ENCODE results near the gene EFCAB5. TPM values are rescaled to one million over a fixed set of nuclear protein-coding genes. Genes with fewer than 3 reads are reported as not detected.
"Not testable (repeated sequence)": the region's sequence is repeated elsewhere in the genome, so short reads cannot be mapped to it uniquely, and the experiment has no call there.

Gene EFCAB5
- total RNA-seq, 2 donors from 2014 or later: 0.55 TPM; not detected in 1

DNA sequence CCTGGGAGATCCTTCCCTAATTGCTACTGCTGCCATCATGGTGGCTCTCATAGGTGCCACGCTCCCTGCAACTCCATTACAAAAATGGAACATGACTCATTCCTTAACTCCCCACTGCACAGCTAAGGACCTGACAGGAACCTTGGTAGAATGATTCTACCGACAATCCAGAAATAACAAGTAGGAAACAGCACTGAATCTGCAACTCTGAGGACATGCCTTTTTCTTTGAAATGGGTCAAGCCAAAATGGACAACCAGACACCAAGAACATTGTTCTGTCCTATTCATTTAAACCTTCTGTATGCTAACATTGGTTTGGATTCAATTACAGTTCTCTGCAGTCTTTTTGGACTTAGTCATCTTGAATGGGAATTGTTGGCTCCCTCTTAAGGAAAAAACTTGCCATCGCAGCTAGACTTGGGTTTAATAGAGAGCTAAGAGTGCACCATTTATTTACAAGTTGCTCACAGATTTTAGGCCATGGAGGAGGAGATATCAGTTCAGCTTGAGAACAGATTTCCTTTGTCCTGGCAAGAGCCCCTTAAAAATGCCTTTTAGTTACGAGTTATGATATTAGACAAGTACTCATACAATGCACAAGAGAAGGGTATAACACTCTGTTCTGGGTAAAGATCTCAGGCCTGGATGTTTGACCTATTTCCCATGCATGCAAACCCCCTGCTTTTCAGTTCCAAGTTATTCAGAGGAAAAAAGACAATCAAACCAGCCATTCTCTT lies 154.2 kb downstream of the EFCAB5 start:
- Mint-ChIP-seq H3K4me3 (no peak overlapping the region), H3K36me3 (ENCODE audit: low read depth) (peaks cover 4% of the 10 kb centered on the region), H3K27ac (no peak overlapping the region), H3K27me3 (peaks cover 41% of the 10 kb centered on the region), H3K4me1 (peaks cover 7% of the 10 kb centered on the region)
- DNase-seq (no peak), ATAC-seq (no peak)
- no peaks in the 10 kb centered on the region for H3K9me3 ChIP-seq (ENCODE audit: control insufficient read depth, low read length, poor library complexity, severe bottlenecking)

DNA sequence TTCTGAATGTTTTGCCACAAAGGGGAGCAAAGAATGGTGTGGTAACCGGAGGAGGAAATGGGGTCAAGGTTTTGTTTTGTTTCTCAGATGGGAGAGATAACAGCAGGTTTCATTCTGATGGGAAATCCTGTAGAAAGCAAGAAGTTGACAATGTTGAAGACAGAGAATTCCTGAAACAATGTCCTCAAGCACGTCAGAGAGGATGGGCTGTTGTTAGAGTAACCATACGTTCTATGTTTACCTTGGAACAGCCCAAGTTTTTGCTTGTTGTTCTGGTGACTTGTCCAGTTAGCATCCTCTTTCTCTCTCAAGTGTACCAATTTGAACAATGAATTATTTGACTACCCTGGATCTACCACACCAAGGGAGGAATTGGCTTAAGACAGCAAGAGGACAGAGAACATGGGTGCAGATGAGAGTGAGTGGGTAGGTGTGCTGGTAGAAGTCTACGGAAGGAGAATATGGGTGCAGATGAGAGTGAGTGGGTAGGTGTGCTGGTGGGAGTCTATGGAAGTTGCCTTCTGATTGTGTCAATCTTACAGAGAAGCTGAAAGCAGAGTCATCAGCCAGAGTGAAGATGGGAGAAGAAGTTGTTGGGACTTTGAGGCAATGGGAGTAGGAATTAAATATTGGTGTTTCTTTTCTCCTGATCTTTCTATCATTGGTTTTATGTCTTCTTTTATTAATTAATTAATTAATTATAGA lies 160.4 kb downstream of the EFCAB5 start:
- Mint-ChIP-seq H3K27me3 (peaks cover 7% of the 10 kb centered on the region), H3K4me1 (peaks cover 11% of the 10 kb centered on the region), H3K27ac (no peak overlapping the region), H3K36me3 (ENCODE audit: low read depth) (peaks cover 4% of the 10 kb centered on the region), H3K4me3 (no peak overlapping the region)
- ATAC-seq (no peak), DNase-seq (no peak)
- H3K9me3 ChIP-seq (ENCODE audit: control insufficient read depth, low read length, poor library complexity, severe bottlenecking): no peaks in the 10 kb centered on the region

DNA sequence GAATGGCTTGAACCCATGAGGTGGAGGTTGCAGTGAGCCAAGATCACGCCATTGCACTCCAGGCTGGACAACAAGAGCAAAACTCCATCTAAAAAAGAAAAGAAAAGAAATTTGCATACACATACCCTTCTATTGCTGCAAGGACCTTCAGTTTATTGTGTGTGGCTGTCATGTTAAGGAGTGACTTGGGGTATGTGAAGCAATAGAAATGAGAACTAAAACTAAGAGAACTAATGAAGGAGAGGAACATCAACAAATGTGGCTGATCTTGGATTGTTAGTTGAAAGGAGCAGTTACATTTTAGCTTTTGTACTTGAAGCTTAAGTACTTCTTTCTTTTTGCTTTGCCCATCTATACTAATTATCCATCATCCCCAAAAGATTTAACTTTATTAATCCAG lies 162.5 kb downstream of the EFCAB5 start:
- Mint-ChIP-seq H3K27me3 (peaks cover 8% of the 10 kb centered on the region), H3K27ac (no peak overlapping the region), H3K4me3 (no peak overlapping the region), H3K36me3 (ENCODE audit: low read depth) (no peaks in the 10 kb centered on the region), H3K4me1 (peaks cover 11% of the 10 kb centered on the region)
- no peak for ATAC-seq
- no peaks in the 10 kb centered on the region for H3K9me3 ChIP-seq (ENCODE audit: control insufficient read depth, low read length, poor library complexity, severe bottlenecking)
- no peak for DNase-seq

DNA sequence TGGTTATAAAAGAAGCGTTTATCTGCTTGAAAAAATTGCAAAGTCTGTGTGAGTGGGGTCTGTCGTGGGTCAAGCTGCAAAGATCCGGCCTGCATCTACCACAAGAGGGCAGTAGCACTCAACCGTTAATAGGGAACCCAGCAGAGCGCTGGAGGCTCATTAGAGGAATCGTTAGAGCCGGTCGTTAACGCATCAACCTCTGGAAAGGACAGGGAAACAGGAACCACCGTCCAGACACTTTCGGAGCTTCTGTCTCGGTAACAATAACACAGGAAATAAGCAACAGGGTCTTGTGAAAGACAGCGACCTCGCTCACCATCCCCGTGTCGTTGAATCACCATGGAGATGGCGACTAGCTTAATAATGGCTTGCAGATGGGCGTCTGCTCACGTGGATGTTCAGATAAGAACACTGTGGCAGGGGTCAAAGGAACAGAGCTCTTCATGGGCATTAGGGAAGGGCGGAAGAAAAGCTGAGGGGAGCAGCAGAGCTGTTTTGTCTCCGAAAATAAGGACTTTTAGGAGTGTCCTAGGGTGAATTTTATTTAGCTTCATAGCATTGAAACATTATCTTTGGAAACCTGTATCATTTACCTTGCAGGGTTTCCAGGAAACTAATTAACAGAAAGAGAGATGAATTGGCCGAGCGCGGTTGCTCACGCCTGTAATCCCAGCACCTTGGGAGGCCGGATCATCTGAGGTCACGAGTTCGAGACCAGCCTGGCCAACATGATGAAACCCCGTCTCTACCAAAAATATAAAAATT lies 163.3 kb downstream of the EFCAB5 start:
- peak; percentile 97 for ATAC-seq
- H3K36me3 Mint-ChIP-seq (ENCODE audit: low read depth): no peaks in the 10 kb centered on the region
- H3K9me3 ChIP-seq (ENCODE audit: control insufficient read depth, low read length, poor library complexity, severe bottlenecking): no peaks in the 10 kb centered on the region
- peak overlapping the region; percentile 90 for H3K27ac Mint-ChIP-seq
- H3K4me1 Mint-ChIP-seq: peaks cover 11% of the 10 kb centered on the region
- peaks cover 10% of the 10 kb centered on the region for H3K27me3 Mint-ChIP-seq
- peak overlapping the region; percentile 92 for H3K4me3 Mint-ChIP-seq
- peak; percentile 32 to 47 (median 38) for DNase-seq

DNA sequence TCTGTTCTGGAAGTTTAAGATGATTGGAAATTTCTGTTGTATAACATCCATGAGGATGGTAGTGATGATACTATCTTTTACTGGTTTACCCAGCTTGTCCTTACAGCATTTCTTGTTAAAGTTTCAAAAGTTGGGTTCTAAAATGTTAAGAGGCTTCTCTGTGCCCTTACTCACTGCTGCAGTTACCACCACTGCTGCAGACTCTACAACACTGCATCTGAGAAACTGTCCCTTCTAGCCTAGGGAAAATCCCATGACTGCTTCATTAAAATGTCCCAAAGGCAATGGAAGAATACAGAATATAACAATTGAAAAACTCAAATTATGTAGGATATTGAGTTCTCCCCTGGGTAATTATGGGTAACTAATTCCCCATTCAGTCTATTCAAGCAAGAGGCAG lies 171.4 kb downstream of the EFCAB5 start:
- peaks cover 3% of the 10 kb centered on the region for H3K36me3 Mint-ChIP-seq (ENCODE audit: low read depth)
- no peak overlapping the region for H3K4me3 Mint-ChIP-seq
- H3K4me1 Mint-ChIP-seq: peaks cover 11% of the 10 kb centered on the region
- no peak for ATAC-seq
- H3K27ac Mint-ChIP-seq: no peak overlapping the region
- no peaks in the 10 kb centered on the region for H3K9me3 ChIP-seq (ENCODE audit: control insufficient read depth, low read length, poor library complexity, severe bottlenecking)
- no peak for DNase-seq
- peaks cover 7% of the 10 kb centered on the region for H3K27me3 Mint-ChIP-seq

DNA sequence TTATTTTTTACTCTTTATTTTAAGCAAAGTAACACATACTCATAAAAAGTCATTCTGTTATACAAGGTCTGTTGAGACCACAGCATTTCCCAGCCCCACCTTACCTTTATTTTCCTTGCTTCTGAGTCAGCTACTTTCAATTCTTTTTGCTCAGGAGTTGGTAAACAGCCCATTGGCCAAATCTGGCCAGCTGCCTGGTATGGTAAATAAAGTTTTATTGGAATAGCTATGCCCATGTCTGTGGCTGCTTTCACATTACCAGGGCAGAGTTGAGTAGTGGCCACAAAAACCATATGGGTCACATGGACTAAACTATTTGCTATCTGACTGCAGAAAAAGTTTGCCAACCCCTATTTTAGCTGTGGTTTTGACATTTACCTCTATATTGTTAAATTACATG lies 171.8 kb downstream of the EFCAB5 start:
- no peak for ATAC-seq
- Mint-ChIP-seq H3K36me3 (ENCODE audit: low read depth) (peaks cover 3% of the 10 kb centered on the region), H3K27ac (no peak overlapping the region), H3K4me3 (no peak overlapping the region), H3K4me1 (peaks cover 12% of the 10 kb centered on the region), H3K27me3 (peaks cover 5% of the 10 kb centered on the region)
- no peaks in the 10 kb centered on the region for H3K9me3 ChIP-seq (ENCODE audit: control insufficient read depth, low read length, poor library complexity, severe bottlenecking)
- no peak for DNase-seq

DNA sequence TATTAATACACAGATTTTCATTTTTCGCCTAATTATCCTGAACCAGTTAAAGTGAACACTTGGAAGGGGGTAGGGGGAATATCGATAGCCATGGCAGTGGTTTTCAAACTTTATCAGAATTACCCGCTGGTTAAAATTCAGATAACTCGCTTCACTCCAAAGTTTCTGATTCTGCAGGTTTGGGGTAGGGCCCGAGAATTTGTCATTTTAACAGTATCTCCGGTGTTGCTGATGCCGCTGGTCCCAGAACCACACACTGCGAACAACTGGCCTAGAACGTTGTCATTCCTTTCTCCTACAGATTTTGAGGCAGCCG lies 174.9 kb downstream of the EFCAB5 start:
- peak overlapping the region; percentile 100 for H3K4me3 Mint-ChIP-seq
- peak overlapping the region; percentile 100 for H3K27ac Mint-ChIP-seq
- peak; percentile 51 for ATAC-seq
- H3K4me1 Mint-ChIP-seq: peaks cover 25% of the 10 kb centered on the region
- H3K36me3 Mint-ChIP-seq (ENCODE audit: low read depth): peaks cover 7% of the 10 kb centered on the region
- H3K9me3 ChIP-seq (ENCODE audit: control insufficient read depth, low read length, poor library complexity, severe bottlenecking): no peaks in the 10 kb centered on the region
- DNase-seq: no peak
- H3K27me3 Mint-ChIP-seq: no peaks in the 10 kb centered on the region

DNA sequence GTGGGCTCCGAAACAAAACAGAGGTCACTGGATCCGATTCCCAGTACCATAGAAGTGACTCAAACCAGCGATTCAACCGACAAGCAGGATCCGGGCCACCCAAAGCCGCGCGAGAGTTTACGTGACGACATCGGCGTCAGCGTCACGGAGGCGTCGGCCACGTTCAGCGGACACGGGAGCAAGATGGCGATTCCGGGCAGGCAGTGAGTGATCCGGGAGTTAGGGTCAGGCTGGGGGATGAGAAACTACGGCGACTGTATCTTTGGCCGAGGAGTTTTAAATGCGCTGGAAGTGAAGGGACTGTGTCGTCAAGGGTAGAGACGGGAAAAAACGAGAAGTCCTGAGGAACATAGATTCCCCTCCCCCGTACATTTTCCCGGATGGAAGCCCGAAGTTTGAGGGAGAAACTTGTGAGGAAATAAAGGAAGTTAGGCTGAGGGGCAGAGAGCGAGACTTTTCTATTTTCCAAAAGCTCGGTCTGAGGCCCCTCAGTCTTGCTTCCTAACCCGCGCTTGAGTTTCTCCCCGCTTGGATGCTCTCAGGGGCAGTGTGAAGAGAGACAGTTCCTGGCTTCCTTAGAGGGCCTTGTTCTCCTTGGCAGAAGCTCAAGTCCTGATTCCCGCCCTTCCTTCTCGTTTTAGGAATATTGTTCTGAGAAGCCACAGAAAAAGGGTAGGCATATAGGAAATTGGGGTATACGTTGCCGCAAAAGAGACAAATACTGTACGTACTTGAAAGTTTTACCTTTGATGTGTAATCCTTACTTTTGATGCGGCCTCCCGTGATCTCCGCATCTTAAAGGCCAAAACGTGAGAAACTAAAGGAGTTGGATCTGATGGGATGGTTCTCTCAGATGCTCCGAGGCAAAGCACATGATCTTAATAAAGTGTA lies 175.5 kb downstream of the EFCAB5 start, which contains the start of gene NSRP1:
Gene NSRP1, plus strand, starts transcription at position 156 of the 891 bp plus-strand sequence. Its CDS starts 28 bp downstream, at position 184.
- no peaks in the 10 kb centered on the region for H3K9me3 ChIP-seq (ENCODE audit: control insufficient read depth, low read length, poor library complexity, severe bottlenecking)
- peak within 1 kb of the TSS; percentile 100 for H3K4me3 Mint-ChIP-seq
- H3K4me1 Mint-ChIP-seq: peaks cover 27% of the 10 kb centered on the region
- peak within 1 kb of the TSS; percentile 100 for H3K27ac Mint-ChIP-seq
- peaks cover 7% of the 10 kb centered on the region for H3K36me3 Mint-ChIP-seq (ENCODE audit: low read depth)
- DNase-seq: peak; percentile 75 to 89 (median 79)
- no peaks in the 10 kb centered on the region for H3K27me3 Mint-ChIP-seq
- ATAC-seq: peak; percentile 97

DNA sequence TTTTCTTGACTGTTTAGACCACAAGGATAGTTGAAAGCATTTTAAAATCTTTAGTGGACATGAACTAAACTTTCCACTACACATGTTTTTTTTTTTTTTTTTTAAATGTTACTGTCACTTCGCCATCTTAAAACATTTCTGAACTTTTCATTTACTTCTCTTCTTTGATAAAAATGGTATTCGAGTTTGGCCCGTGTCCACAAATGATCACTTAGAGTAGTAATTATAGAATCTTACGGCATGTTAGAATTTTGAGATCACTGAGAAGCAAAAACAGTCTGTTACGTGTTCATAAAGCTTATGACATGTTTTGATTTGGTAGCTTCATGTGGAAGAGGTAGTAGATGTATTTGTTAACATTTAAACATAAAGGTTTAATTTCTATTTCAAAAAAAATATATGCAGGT lies 176.2 kb downstream of the EFCAB5 start:
- Mint-ChIP-seq H3K4me1 (peaks cover 30% of the 10 kb centered on the region), H3K27ac (peak overlapping the region; percentile 100), H3K36me3 (ENCODE audit: low read depth) (peaks cover 7% of the 10 kb centered on the region), H3K27me3 (no peaks in the 10 kb centered on the region), H3K4me3 (peak overlapping the region; percentile 100)
- no peak for ATAC-seq
- DNase-seq: no peak
- no peaks in the 10 kb centered on the region for H3K9me3 ChIP-seq (ENCODE audit: control insufficient read depth, low read length, poor library complexity, severe bottlenecking)

DNA sequence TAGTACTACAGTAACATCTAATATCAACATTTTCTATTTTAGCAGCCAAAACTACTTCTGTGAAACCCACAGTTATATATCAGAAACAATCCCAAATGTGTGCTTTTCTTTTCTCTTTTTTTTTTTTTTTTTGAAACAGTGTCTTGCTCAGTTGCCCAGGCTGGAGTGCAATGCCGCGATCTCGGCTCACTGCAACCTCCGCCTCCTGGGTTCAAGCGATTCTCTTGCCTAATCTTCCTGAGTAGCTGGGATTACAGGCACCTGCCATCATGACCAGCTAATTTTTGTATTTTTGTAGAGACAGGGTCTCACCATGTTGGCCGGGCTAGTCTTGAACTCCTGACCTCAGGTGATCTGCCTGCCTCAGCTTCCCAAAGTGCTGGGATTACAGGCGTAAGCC lies 177.2 kb downstream of the EFCAB5 start:
- H3K27ac Mint-ChIP-seq: peak overlapping the region; percentile 100
- not testable (repeated sequence) for DNase-seq; H3K27me3 Mint-ChIP-seq; H3K36me3 Mint-ChIP-seq (ENCODE audit: low read depth); H3K9me3 ChIP-seq (ENCODE audit: control insufficient read depth, low read length, poor library complexity, severe bottlenecking); ATAC-seq
- peak overlapping the region; percentile 100 for H3K4me3 Mint-ChIP-seq
- peaks cover 27% of the 10 kb centered on the region for H3K4me1 Mint-ChIP-seq

DNA sequence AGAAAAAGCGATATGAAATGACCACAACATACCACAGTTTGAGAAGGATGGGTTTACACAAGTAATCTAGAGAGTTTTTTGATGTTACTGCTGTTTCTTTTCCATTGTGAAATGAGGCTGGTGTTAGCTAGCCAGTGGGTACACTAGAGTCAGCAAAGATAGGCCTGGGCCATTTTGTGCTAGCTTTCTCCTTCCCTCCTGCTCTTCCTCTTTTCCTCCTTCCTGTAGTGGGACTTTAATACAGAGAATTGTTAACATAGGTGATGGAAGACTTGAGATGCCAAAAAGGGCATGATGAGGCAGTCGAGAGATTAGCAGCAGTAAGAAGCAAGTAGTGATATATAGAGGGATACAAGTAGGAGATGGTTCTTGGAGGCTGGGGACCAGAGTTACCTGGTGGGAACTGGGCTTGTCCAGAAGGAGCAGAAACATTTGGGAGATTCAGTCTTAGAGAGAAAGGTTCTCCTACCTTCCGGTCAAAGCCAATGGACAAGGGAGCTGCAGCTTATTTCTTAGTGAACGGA lies 182.9 kb downstream of the EFCAB5 start:
- H3K27ac Mint-ChIP-seq: no peak overlapping the region
- H3K27me3 Mint-ChIP-seq: no peaks in the 10 kb centered on the region
- H3K4me3 Mint-ChIP-seq: peak overlapping the region; percentile 47
- H3K9me3 ChIP-seq (ENCODE audit: control insufficient read depth, low read length, poor library complexity, severe bottlenecking): no peaks in the 10 kb centered on the region
- no peak for ATAC-seq
- peaks cover 4% of the 10 kb centered on the region for H3K36me3 Mint-ChIP-seq (ENCODE audit: low read depth)
- peaks cover 27% of the 10 kb centered on the region for H3K4me1 Mint-ChIP-seq
- no peak for DNase-seq

DNA sequence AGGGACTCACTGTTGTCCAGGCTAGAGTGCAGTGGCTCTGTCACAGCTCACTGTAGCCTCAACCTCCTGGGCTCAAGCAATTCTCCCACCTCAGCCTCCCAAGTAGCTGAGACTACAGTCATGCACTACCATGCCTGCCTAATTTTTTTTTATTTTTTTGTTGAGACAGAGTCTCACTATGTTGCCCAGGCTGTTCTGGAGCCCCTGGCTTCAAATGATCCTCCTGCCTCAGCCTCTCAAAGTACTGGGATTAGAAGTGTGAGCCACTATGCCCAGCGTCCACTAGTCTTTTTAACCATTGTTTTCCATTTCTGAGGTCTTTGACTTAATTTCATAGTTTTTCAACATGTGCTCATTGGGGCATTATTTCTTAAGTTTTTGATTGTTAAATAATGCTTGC lies 188.7 kb downstream of the EFCAB5 start:
- peaks cover 2% of the 10 kb centered on the region for H3K36me3 Mint-ChIP-seq (ENCODE audit: low read depth)
- ATAC-seq: no peak

More for the DNA sequence above, 188.7 kb downstream of the EFCAB5 start:
- Mint-ChIP-seq H3K27me3 (no peaks in the 10 kb centered on the region), H3K4me1 (peaks cover 16% of the 10 kb centered on the region), H3K27ac (peak overlapping the region; percentile 45), H3K4me3 (no peak overlapping the region)
- DNase-seq: no peak
- H3K9me3 ChIP-seq (ENCODE audit: control insufficient read depth, low read length, poor library complexity, severe bottlenecking): no peaks in the 10 kb centered on the region
